HCT116 (cell line): Measurements from ENCODE around the gene ST8SIA3. TPM values are rescaled to one million over a fixed set of nuclear protein-coding genes. Genes with fewer than 3 reads are reported as not detected.
"Not testable (repeated sequence)": the region's sequence is repeated elsewhere in the genome, so short reads cannot be mapped to it uniquely, and the experiment has no call there.

Source experiments
- ATAC-seq: fragments of 200-7000 bp; cut with Tn5 transposase; 2 replicates; pipeline ENCODE4 v1.9.1; 2020; ENCODE audit warnings: mild to moderate bottlenecking, moderate library complexity
- BruUV-seq: library from RNA; stranded (reverse); fragments of 400-500 nt; replicated peaks from 2 replicates; lab custom pipeline; 2021; lab: Mats Ljungman, UMichigan
- CTCF ChIA-PET: fragments of 300-600 bp; sonication (Branson Sonifier 250); formaldehyde crosslinking; loops from one replicate; lab custom pipeline; 2021; ENCODE audit warnings: antibody characterized with exemption; lab: Charles Lee
- POLR2A ChIA-PET: fragments of 300-600, 350-600 bp; sonication (Branson Sonifier 250); formaldehyde crosslinking; loops from one replicate; lab custom pipeline; 2021; ENCODE audit warnings: antibody characterized with exemption; lab: Charles Lee
- RAD21 ChIA-PET, 2 experiments: fragments of 300-600 bp; sonication (Branson Sonifier 250); formaldehyde crosslinking; loops; one replicate each; lab custom pipeline; 2023; ENCODE audit warnings: low total read pairs in 2 of 2; ENCODE audit not compliant: uncharacterized antibody in 2 of 2, unreplicated experiment in 2 of 2, low non-redundant PET in 1 of 2; lab: Charles Lee
- DNase-seq: peaks from one replicate; pipeline ENCODE4 v3.0.0-alpha.2; 2010; ENCODE audit warnings: low read depth, low spot score
- H2AFZ ChIP-seq: fragments of 200-600 bp; shearing (Covaris generic), sonication (generic); 2 replicates; pipeline ENCODE4 v1.6.1; 2017; ENCODE audit warnings: low read depth, mixed run types, mixed read lengths, antibody characterized with exemption, low read length; ENCODE audit not compliant: poor library complexity, severe bottlenecking
- H3K27ac ChIP-seq: 2 replicates; pipeline ENCODE4 v1.5.1; 2012; ENCODE audit warnings: low read depth, low read length
- H3K27me3 ChIP-seq: fragments of 200-600 bp; sonication (generic); 2 replicates; pipeline ENCODE4 v1.6.1; 2016; ENCODE audit warnings: mixed run types, low read length, mixed read lengths; ENCODE audit not compliant: insufficient read depth
- H3K36me3 ChIP-seq, 2 experiments: fragments of 200-500 bp in 1 of 2; fragments of 200-600 bp in 1 of 2; sonication (Bioruptor generic) in 1 of 2; sonication (generic) in 1 of 2; 2 replicates each; pipeline versions ENCODE4 v1.5.1 to v1.6.1; 2014 to 2016; ENCODE audit warnings: low read length in 2 of 2, inconsistent platforms in 1 of 2, mixed read lengths in 1 of 2, mixed run types in 1 of 2; ENCODE audit not compliant: insufficient read depth in 2 of 2, control insufficient read depth in 1 of 2
- H3K4me1 ChIP-seq, 2 experiments: fragments of 200-600 bp in 1 of 2; sonication (generic) in 1 of 2; 2 replicates each; pipeline versions ENCODE4 v1.5.1 to v1.6.1; 2012 to 2017; ENCODE audit warnings: low read length in 2 of 2, inconsistent platforms in 1 of 2, mild to moderate bottlenecking in 1 of 2, mixed read lengths in 1 of 2, mixed run types in 1 of 2, moderate library complexity in 1 of 2; ENCODE audit not compliant: insufficient read depth in 2 of 2, control insufficient read depth in 1 of 2
- H3K4me2 ChIP-seq: fragments of 200-600 bp; sonication (generic); 2 replicates; pipeline ENCODE4 v1.6.1; 2017; ENCODE audit warnings: mixed run types, low read length, mixed read lengths
- H3K4me3 ChIP-seq, 2 experiments: fragments of 200-600 bp in 1 of 2; sonication (generic) in 1 of 2; replicated peaks in 1 of 2; 2 replicates each; pipeline ENCODE4 v1.5.1; 2011 to 2016; ENCODE audit warnings: low read length in 2 of 2, control low read depth in 1 of 2, low read depth in 1 of 2, mild to moderate bottlenecking in 1 of 2, mixed read lengths in 1 of 2, mixed run types in 1 of 2
- H3K79me2 ChIP-seq: fragments of 200-600 bp; sonication (generic); 2 replicates; pipeline ENCODE4 v1.6.1; 2017; ENCODE audit warnings: mild to moderate bottlenecking, mixed run types, low read length, moderate library complexity, mixed read lengths; ENCODE audit not compliant: insufficient read depth
- H3K9ac ChIP-seq: fragments of 200-600 bp; sonication (generic); 2 replicates; pipeline ENCODE4 v1.6.1; 2016; ENCODE audit warnings: low read length, mixed read lengths
- H3K9me2 ChIP-seq: fragments of 200-600 bp; sonication (generic), shearing (Covaris generic); 2 replicates; pipeline ENCODE4 v1.6.1; 2017; ENCODE audit warnings: mixed run types, mild to moderate bottlenecking, moderate library complexity; ENCODE audit not compliant: insufficient read depth
- H3K9me3 ChIP-seq, 2 experiments: fragments of 200-500 bp in 1 of 2; fragments of 200-600 bp in 1 of 2; sonication (Bioruptor generic) in 1 of 2; sonication (generic) in 1 of 2; 2 replicates each; pipeline ENCODE4 v1.6.1; 2014 to 2017; ENCODE audit warnings: low read length in 2 of 2, mixed read lengths in 2 of 2, inconsistent platforms in 1 of 2, low read depth in 1 of 2, mild to moderate bottlenecking in 1 of 2, mixed run types in 1 of 2, moderate library complexity in 1 of 2; ENCODE audit not compliant: control insufficient read depth in 1 of 2, insufficient read depth in 1 of 2
- H4K20me1 ChIP-seq: fragments of 200-600 bp; sonication (generic), shearing (Covaris generic); 2 replicates; pipeline ENCODE4 v1.6.1; 2017; ENCODE audit warnings: mixed run types, mild to moderate bottlenecking, moderate library complexity; ENCODE audit not compliant: insufficient read depth
- CBX3 ChIP-seq: IDR thresholded peaks from 2 replicates; pipeline ENCODE4 v1.6.1; 2012; ENCODE audit warnings: low read depth
- CTCF ChIP-seq, 3 experiments: fragments of 200-600 bp in 1 of 3; sonication (generic) in 1 of 3; IDR thresholded peaks in 2 of 3; conservative IDR thresholded peaks in 1 of 3; 2 replicates each; pipeline ENCODE4 v1.5.1; 2012 to 2017; ENCODE audit warnings: low read depth in 2 of 3, low read length in 2 of 3, antibody characterized with exemption in 1 of 3, borderline replicate concordance in 1 of 3, control low read depth in 1 of 3, mild to moderate bottlenecking in 1 of 3, mixed read lengths in 1 of 3, mixed run types in 1 of 3, moderate library complexity in 1 of 3; ENCODE audit not compliant: insufficient read depth in 1 of 3
- EGR1 ChIP-seq: IDR thresholded peaks from 2 replicates; pipeline ENCODE4 v1.6.1; 2012; ENCODE audit warnings: low read depth
- ELF1 ChIP-seq: IDR thresholded peaks from 2 replicates; pipeline ENCODE4 v1.6.1; 2012; ENCODE audit warnings: low read depth, borderline replicate concordance
- FOSL1 ChIP-seq: IDR thresholded peaks from 2 replicates; pipeline ENCODE4 v1.6.1; 2012; ENCODE audit warnings: low read depth
- JUND ChIP-seq: IDR thresholded peaks from 2 replicates; pipeline ENCODE4 v1.6.1; 2012
- POLR2A ChIP-seq: IDR thresholded peaks from 2 replicates; pipeline ENCODE4 v1.7.0; 2011; ENCODE audit warnings: borderline replicate concordance; ENCODE audit not compliant: insufficient read depth, insufficient read length; ENCODE audit errors: extremely low read depth
- POLR2AphosphoS5 ChIP-seq: IDR thresholded peaks from 2 replicates; pipeline ENCODE4 v1.6.1; 2011; ENCODE audit warnings: mild to moderate bottlenecking, low read depth, low read length, moderate library complexity
- RAD21 ChIP-seq: IDR thresholded peaks from 2 replicates; pipeline ENCODE4 v1.6.1; 2012; ENCODE audit warnings: low read depth, mild to moderate bottlenecking
- SIN3A ChIP-seq: IDR thresholded peaks from 2 replicates; pipeline ENCODE4 v1.6.1; 2012; ENCODE audit warnings: low read depth
- SP1 ChIP-seq: IDR thresholded peaks from 2 replicates; pipeline ENCODE4 v1.6.1; 2012; ENCODE audit warnings: low read depth
- TCF7L2 ChIP-seq: IDR thresholded peaks from 2 replicates; pipeline ENCODE4 v1.7.0; 2011; ENCODE audit warnings: borderline replicate concordance, inconsistent platforms; ENCODE audit not compliant: insufficient read depth, insufficient read length; ENCODE audit errors: extremely low read depth
- ZFX ChIP-seq: fragments of 450-650 bp; IDR thresholded peaks from 2 replicates; pipeline ENCODE4 v1.6.1; 2017
- intact Hi-C: fragments of 100-400 bp; cut with micrococcal nuclease; formaldehyde crosslinking; loops from 2 replicates; pipeline ENCODE4 v1.10.0; 2022
- total RNA-seq: library from RNA; stranded (reverse); gene quantifications from one replicate; pipeline ENCODE4 v1.2.1, GENCODE V29; 2021; ENCODE audit not compliant: unreplicated experiment

The ST8SIA3 gene
- total RNA-seq, 1 experiment from 2014 or later = not detected

GRCh38 chr18:57394749-57395148 is 42.4 kb downstream of the ST8SIA3 start:
- POLR2A ChIA-PET, H3K9me2 ChIP-seq, H3K9me3 ChIP-seq, H3K27ac ChIP-seq, H3K79me2 ChIP-seq, H3K4me1 ChIP-seq, H2AFZ ChIP-seq, BruUV-seq, RAD21 ChIA-PET, DNase-seq, CTCF ChIA-PET, H3K36me3 ChIP-seq, H3K4me3 ChIP-seq, ATAC-seq, H4K20me1 ChIP-seq, H3K9ac ChIP-seq, intact Hi-C loops, H3K4me2 ChIP-seq: not testable (repeated sequence)
- peaks cover 17% of the 10 kb centered on the region; the same call in 1 of the 2 replicates for H3K27me3 ChIP-seq

GRCh38 chr18:57396831-57397230 is 44.5 kb downstream of the ST8SIA3 start:
- ATAC-seq, H3K9ac ChIP-seq, CTCF ChIA-PET, BruUV-seq, RAD21 ChIA-PET, H3K4me2 ChIP-seq, H3K36me3 ChIP-seq, H3K4me1 ChIP-seq, H3K27ac ChIP-seq, H3K79me2 ChIP-seq, intact Hi-C loops, DNase-seq, H3K9me2 ChIP-seq, H2AFZ ChIP-seq, H3K9me3 ChIP-seq, H4K20me1 ChIP-seq, H3K4me3 ChIP-seq: not testable (repeated sequence)
- POLR2A ChIA-PET = interaction anchor here (0.7 kb wide), 1 partner anchor 172 kb away, joined by 3 read pairs; no protein-coding TSS in a partner anchor
- H3K27me3 ChIP-seq = peaks cover 33% of the 10 kb centered on the region

- no peaks in the 10 kb centered on the region for H3K9me3 ChIP-seq
- ChIA-PET POLR2A (no interaction called here), CTCF (no interaction called here), RAD21 (no interaction called here)
- no peak overlapping the region for H3K9ac ChIP-seq
- H3K36me3 ChIP-seq = no peaks in the 10 kb centered on the region
- no peaks in the 10 kb centered on the region for H3K9me2 ChIP-seq
- H2AFZ ChIP-seq = no peak overlapping the region
- no peak overlapping the region for H3K4me3 ChIP-seq
- no peak overlapping the region for H3K27ac ChIP-seq
- H3K4me2 ChIP-seq = no peak overlapping the region
- no peaks in the 10 kb centered on the region for H3K79me2 ChIP-seq
- H4K20me1 ChIP-seq = no peaks in the 10 kb centered on the region
- intact Hi-C loops = no loop called here
- ATAC-seq (no peak), DNase-seq (peak; percentile 2)
- H3K4me1 ChIP-seq = no peaks in the 10 kb centered on the region
- BruUV-seq = no TSS peak
- H3K27me3 ChIP-seq = peaks cover 38% of the 10 kb centered on the region
- TF ChIP-seq EGR1 (no peak), JUND (no peak), ELF1 (no peak), TCF7L2 (no peak), POLR2A (no peak), CTCF (IDR thresholded peaks at IDR 0.05 in 2 of 3, conservative IDR thresholded peaks at IDR 0.05 in 1 of 3; ENCODE audit: borderline replicate concordance in 1 of 3, insufficient read depth in 1 of 3, low read depth in 2 of 3, low read length in 2 of 3) (no peak), SIN3A (no peak), RAD21 (no peak), SP1 (no peak), ZFX (no peak), CBX3 (no peak), FOSL1 (no peak), POLR2AphosphoS5 (no peak)
These were observed 45.2 kb downstream of the ST8SIA3 start for GRCh38 chr18:57397440-57398132.
